Measurements from ENCODE around the gene NEDD4L. TPM values are rescaled to one million over a fixed set of nuclear protein-coding genes. Genes with fewer than 3 reads are reported as not detected.

Gene NEDD4L
- total RNA-seq, 4 donors from 2014 or later: 44.0 to 104 (median 59.6) TPM

DNA sequence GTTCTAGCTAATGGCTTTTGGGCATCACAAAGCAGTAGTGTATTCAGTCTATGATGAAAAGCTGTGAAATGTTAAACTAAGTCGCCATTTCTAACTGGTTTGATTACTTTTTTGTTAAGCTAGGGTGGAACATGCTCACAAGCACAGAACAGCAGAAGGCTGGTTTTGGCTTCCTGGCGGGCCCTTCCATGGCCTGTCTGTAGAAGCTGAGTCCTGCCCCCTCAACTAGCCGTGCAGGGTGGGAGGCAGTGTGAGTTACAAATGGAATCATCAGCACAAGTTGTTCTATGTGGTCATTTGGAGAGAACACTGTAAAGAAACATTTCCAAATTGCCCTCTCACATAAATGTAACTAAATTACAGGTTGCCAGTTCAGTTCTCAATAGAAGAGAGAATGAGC is 294.1 kb downstream of the NEDD4L start:
- Histone ChIP-seq H3K4me1 (peaks cover 21% of the 10 kb centered on the region), H3K36me3 (peaks cover 2% of the 10 kb centered on the region), H3K27ac (peak overlapping the region; percentile 46), H3K4me3 (no peak overlapping the region), H3K27me3 (no peaks in the 10 kb centered on the region), H3K9me3 (no peaks in the 10 kb centered on the region)
- no peak for DNase-seq (ENCODE audit: low spot score in 2 of 2)
- TF ChIP-seq, protein P1, sequence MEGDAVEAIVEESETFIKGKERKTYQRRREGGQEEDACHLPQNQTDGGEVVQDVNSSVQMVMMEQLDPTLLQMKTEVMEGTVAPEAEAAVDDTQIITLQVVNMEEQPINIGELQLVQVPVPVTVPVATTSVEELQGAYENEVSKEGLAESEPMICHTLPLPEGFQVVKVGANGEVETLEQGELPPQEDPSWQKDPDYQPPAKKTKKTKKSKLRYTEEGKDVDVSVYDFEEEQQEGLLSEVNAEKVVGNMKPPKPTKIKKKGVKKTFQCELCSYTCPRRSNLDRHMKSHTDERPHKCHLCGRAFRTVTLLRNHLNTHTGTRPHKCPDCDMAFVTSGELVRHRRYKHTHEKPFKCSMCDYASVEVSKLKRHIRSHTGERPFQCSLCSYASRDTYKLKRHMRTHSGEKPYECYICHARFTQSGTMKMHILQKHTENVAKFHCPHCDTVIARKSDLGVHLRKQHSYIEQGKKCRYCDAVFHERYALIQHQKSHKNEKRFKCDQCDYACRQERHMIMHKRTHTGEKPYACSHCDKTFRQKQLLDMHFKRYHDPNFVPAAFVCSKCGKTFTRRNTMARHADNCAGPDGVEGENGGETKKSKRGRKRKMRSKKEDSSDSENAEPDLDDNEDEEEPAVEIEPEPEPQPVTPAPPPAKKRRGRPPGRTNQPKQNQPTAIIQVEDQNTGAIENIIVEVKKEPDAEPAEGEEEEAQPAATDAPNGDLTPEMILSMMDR (IDR thresholded peaks at IDR 0.05): no peak
- TF ChIP-seq EP300 (IDR thresholded peaks at IDR 0.05): no peak
- TF ChIP-seq POLR2A (IDR thresholded peaks at IDR 0.05): no peak
- no peak for TF ChIP-seq POLR2AphosphoS5 (IDR thresholded peaks at IDR 0.05)
- 63% methylated on average over 3 of the region's 3 CpGs for WGBS

DNA sequence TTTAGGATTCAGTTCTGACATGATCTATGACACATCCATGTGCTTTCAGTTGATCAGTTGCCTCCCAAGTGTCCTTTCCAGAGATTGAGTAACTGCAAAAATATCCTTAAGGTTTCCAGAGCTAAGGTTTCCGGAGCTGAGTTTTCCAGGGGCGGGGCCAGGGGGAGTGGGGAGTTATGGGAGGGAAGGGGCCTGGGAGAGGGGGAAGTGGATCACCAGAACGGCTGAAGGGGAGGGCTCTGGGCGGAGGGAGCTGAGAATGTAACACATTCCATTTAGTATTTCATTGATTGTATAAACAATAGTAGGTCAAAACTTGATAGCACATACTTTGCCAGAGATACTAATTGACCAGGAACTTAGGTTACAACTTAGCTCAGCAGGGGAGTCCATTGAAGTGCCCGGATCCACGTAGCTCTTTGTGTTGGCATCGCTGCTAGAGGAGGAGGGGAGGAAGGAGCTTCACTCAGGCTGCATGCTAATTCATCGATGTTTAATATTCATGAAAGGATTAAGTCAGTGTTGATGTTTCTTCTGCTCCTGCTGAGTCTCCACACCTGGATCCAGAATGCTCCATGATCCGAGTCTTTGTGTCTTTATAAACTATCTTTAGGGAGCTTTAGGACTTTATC is 295.1 kb downstream of the NEDD4L start:
- no peak for DNase-seq (ENCODE audit: low spot score in 2 of 2)
- Histone ChIP-seq H3K9me3 (no peaks in the 10 kb centered on the region), H3K36me3 (peaks cover 4% of the 10 kb centered on the region), H3K27me3 (no peaks in the 10 kb centered on the region), H3K27ac (peak overlapping the region; percentile 46), H3K4me1 (peaks cover 21% of the 10 kb centered on the region), H3K4me3 (no peak overlapping the region)
- TF ChIP-seq POLR2A (IDR thresholded peaks at IDR 0.05) (no peak), EP300 (IDR thresholded peaks at IDR 0.05) (no peak), POLR2AphosphoS5 (IDR thresholded peaks at IDR 0.05) (no peak)
- TF ChIP-seq, protein P1 (IDR thresholded peaks at IDR 0.05): no peak
- WGBS: 32% methylated on average over 9 of the region's 9 CpGs

DNA sequence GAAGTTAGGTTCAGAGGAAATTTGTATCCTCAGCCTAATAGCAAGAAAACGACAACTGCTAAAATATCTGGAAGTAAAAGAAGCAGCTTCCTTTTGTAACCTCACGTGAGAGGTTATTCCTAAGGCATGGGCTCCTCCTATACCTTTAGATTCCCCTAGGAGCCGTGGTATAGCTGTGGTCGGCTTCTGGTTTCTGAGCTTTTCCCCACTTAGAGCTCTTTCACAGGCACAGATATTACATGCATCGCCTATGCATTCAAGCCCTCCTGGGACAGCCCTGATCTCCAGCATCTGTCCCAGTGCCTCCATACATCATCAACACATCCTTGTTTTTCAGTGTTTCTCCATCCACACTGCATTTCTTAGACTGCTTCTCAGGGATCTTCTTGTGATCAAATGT is 295.9 kb downstream of the NEDD4L start:
- Histone ChIP-seq H3K4me3 (no peak overlapping the region), H3K27ac (no peak overlapping the region), H3K4me1 (peaks cover 21% of the 10 kb centered on the region), H3K9me3 (no peaks in the 10 kb centered on the region), H3K27me3 (no peaks in the 10 kb centered on the region), H3K36me3 (peaks cover 4% of the 10 kb centered on the region)
- no peak for TF ChIP-seq EP300 (IDR thresholded peaks at IDR 0.05)
- TF ChIP-seq, protein P1 (IDR thresholded peaks at IDR 0.05): no peak
- no peak for DNase-seq (ENCODE audit: low spot score in 2 of 2)
- WGBS: 94% methylated on average over 5 of the region's 5 CpGs

DNA sequence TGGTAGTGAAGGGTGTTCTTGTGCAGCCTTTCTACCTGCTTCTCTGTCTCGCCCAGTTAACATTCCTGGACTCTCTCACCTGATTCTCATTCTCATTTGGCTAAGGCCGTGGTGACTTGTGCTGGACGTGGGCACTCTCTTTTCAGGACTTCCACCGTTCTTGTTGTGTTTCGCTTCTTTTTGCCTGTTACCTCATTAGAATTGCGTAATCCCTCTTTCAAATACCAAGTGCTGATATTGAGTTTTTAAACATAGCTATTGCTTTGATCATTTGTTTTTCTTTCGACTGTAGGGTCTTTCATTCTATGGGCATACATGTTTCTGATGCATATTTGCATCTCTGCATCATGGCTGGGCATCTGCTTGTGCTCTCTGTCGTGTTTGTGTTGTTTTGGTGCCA is 297.9 kb downstream of the NEDD4L start:
- Histone ChIP-seq H3K36me3 (peaks cover 4% of the 10 kb centered on the region), H3K4me1 (peaks cover 21% of the 10 kb centered on the region), H3K4me3 (no peak overlapping the region), H3K9me3 (no peaks in the 10 kb centered on the region), H3K27ac (no peak overlapping the region), H3K27me3 (no peaks in the 10 kb centered on the region)
- 71% methylated on average over 8 of the region's 8 CpGs for WGBS
- DNase-seq (ENCODE audit: low spot score in 2 of 2): no peak
- TF ChIP-seq, protein P1 (IDR thresholded peaks at IDR 0.05): no peak
- no peak for TF ChIP-seq EP300 (IDR thresholded peaks at IDR 0.05)
- TF ChIP-seq POLR2AphosphoS5 (IDR thresholded peaks at IDR 0.05): no peak
- TF ChIP-seq POLR2A (IDR thresholded peaks at IDR 0.05): no peak

DNA sequence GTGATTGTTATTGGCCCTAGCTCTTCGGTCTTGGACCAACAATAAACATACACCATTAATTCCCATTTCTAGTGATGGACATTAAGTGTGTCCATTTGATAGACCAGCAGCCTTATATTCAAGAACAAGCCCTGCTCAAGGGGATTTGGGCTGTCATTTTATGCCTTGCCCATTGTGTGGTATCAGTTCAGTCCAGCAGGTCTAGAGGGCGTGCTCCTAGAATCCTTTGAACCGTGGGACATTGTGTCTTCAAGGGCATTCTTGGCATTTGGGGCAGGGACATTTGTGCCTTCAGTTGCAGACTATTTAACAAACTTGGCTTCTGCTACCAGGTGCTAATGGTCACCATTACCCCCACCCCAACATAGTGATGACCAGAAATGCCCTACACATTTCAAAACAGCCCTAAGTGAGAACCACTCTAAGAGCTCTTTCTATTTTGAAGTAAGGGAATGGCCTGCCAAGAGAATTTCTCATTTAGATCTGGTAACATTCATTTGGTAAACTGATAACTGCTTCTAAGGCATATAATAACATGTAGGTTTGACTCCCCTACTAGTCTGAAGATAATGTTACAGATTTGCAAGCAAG is 300.1 kb downstream of the NEDD4L start:
- Histone ChIP-seq H3K27ac (no peak overlapping the region), H3K36me3 (peaks cover 4% of the 10 kb centered on the region)
- 97% methylated on average over 3 of the region's 3 CpGs for WGBS

More for the DNA sequence above, 300.1 kb downstream of the NEDD4L start:
- TF ChIP-seq, protein P1 (IDR thresholded peaks at IDR 0.05): no peak
- TF ChIP-seq POLR2AphosphoS5 (IDR thresholded peaks at IDR 0.05): no peak
- TF ChIP-seq POLR2A (IDR thresholded peaks at IDR 0.05): no peak
- no peak for TF ChIP-seq EP300 (IDR thresholded peaks at IDR 0.05)
- Histone ChIP-seq H3K4me1 (peaks cover under 1% of the 10 kb centered on the region), H3K27me3 (no peaks in the 10 kb centered on the region), H3K9me3 (no peaks in the 10 kb centered on the region), H3K4me3 (no peak overlapping the region)
- DNase-seq (ENCODE audit: low spot score in 2 of 2): no peak
